HepG2 (cell line): ENCODE data around the gene CLIC6. TPM values are rescaled to one million over a fixed set of nuclear protein-coding genes. Genes with fewer than 3 reads are reported as not detected.

ENCODE experiments used
- EZH2 ChIP-seq: conservative IDR thresholded peaks from 2 replicates; pipeline ENCODE4 v1.6.1; 2012; ENCODE audit warnings: mild to moderate bottlenecking, low read depth, low read length, moderate library complexity
- GABPB1 ChIP-seq: IDR thresholded peaks from 2 replicates; pipeline ENCODE4 v1.6.1; 2016; ENCODE audit warnings: mild to moderate bottlenecking, missing genetic modification reagents, moderate library complexity, missing compliant biosample characterization
- HBP1 ChIP-seq: IDR thresholded peaks from 2 replicates; pipeline ENCODE4 v1.6.1; 2016; ENCODE audit warnings: low read depth, control low read depth
- IKZF4 ChIP-seq: sonication (generic); formaldehyde crosslinking; IDR thresholded peaks from 2 replicates; pipeline ENCODE4 v1.5.1; 2020; ENCODE audit warnings: borderline replicate concordance, mild to moderate bottlenecking, low read depth, missing genetic modification reagents; ENCODE audit errors: not compliant biosample characterization
- KDM5B ChIP-seq: sonication (generic); formaldehyde crosslinking; IDR thresholded peaks from 2 replicates; pipeline ENCODE4 v1.4.0; 2020; ENCODE audit warnings: missing genetic modification reagents, mild to moderate bottlenecking, borderline replicate concordance
- NFYB ChIP-seq: sonication (generic); formaldehyde crosslinking; IDR thresholded peaks from 2 replicates; pipeline ENCODE4 v1.4.0; 2020; ENCODE audit warnings: missing genetic modification reagents
- RFXAP ChIP-seq: sonication (generic); formaldehyde crosslinking; IDR thresholded peaks from 2 replicates; pipeline ENCODE4 v1.4.0; 2020; ENCODE audit warnings: missing genetic modification reagents, borderline replicate concordance
- SYNCRIP ChIP-seq: fragments of 200-400 bp; formaldehyde crosslinking; IDR thresholded peaks from 2 replicates; pipeline ENCODE4 v1.6.1; 2018; ENCODE audit warnings: mild to moderate bottlenecking, low read depth, low read length; ENCODE audit not compliant: insufficient read depth
- THAP11 ChIP-seq: IDR thresholded peaks from 2 replicates; pipeline ENCODE4 v1.6.1; 2016; ENCODE audit warnings: missing biosample characterization, missing genetic modification reagents
- ZFP36 ChIP-seq: fragments of 150-350 bp; IDR thresholded peaks from 2 replicates; pipeline ENCODE4 v1.6.1; 2018; ENCODE audit warnings: borderline replicate concordance, low read length, low read depth; ENCODE audit not compliant: partially characterized antibody
- ZNF235 ChIP-seq: sonication (generic); formaldehyde crosslinking; IDR thresholded peaks from 2 replicates; pipeline ENCODE4 v1.8.1; 2023; ENCODE audit warnings: mild to moderate bottlenecking, missing genetic modification reagents, borderline replicate concordance
- ZNF256 ChIP-seq: sonication (generic); formaldehyde crosslinking; conservative IDR thresholded peaks from 2 replicates; pipeline ENCODE4 v1.4.0; 2020; ENCODE audit warnings: missing genetic modification reagents
- ZNF687 ChIP-seq: sonication (generic); formaldehyde crosslinking; IDR thresholded peaks from 2 replicates; pipeline ENCODE4 v1.5.1; 2020; ENCODE audit warnings: mild to moderate bottlenecking, missing genetic modification reagents, moderate library complexity
- ZNF777 ChIP-seq: sonication (generic); formaldehyde crosslinking; IDR thresholded peaks from 2 replicates; pipeline ENCODE4 v1.4.0; 2020; ENCODE audit warnings: missing genetic modification reagents
- polyA plus RNA-seq, 8 experiments: library from polyadenylated mRNA; depleted of rRNA in 3 of 8; stranded (reverse) in 7 of 8; unstranded in 1 of 8; fragments of >200 nt; fragmentation: Illumina TruSeq in 4 of 8; extraction: Trizol in 4 of 8; gene quantifications; 2 replicates each; pipeline versions ENCODE4 v1.2.1 to v1.2.3, GENCODE V29; 2011 to 2016; ENCODE audit warnings: low read depth in 4 of 8, missing spikeins in 1 of 8, mixed read lengths in 1 of 8; ENCODE audit not compliant: insufficient read depth in 1 of 8
- total RNA-seq, 5 experiments: library from RNA; depleted of rRNA; stranded (reverse); fragments of >200 nt; fragmentation: Illumina TruSeq; extraction: Trizol; gene quantifications; 2 replicates each; pipeline ENCODE4 v1.2.3, GENCODE V29; 2016; ENCODE audit warnings: low read depth in 1 of 5
- TF ChIP-seq, protein P1 (sequence below): sonication (generic); formaldehyde crosslinking; IDR thresholded peaks from 2 replicates; pipeline ENCODE4 v1.5.0; 2020; ENCODE audit warnings: missing genetic modification reagents, mild to moderate bottlenecking, borderline replicate concordance
- TF ChIP-seq, protein P2 (sequence below): sonication (generic); formaldehyde crosslinking; IDR thresholded peaks from 2 replicates; pipeline ENCODE4 v1.4.0; 2020; ENCODE audit warnings: missing genetic modification reagents
- TF ChIP-seq, protein P3 (sequence below): IDR thresholded peaks from 2 replicates; pipeline ENCODE4 v1.6.1; 2016; ENCODE audit warnings: control low read depth

CLIC6 gene
- total and polyA plus RNA-seq, 2 of the 13 experiments (the other 11 are each of a cell fraction or from before 2014, with no cell fraction given) = not detected

DNA sequence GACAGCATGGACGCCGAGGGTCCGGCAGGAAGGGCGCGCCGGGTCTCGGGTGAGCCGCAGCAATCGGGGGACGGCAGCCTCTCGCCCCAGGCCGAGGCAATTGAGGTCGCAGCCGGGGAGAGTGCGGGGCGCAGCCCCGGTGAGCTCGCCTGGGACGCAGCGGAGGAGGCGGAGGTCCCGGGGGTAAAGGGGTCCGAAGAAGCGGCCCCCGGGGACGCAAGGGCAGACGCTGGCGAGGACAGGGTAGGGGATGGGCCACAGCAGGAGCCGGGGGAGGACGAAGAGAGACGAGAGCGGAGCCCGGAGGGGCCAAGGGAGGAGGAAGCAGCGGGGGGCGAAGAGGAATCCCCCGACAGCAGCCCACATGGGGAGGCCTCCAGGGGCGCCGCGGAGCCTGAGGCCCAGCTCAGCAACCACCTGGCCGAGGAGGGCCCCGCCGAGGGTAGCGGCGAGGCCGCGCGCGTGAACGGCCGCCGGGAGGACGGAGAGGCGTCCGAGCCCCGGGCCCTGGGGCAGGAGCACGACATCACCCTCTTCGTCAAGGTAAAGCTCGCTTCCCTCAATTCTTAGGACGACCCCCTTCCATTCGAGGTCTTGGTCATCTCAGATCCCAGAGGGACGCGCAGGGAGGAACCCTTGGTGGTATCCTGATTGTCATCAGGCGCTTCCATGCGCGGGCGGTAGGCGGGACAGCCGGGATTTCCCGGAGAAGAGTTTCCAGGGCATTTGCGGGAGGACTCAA is 1.6 kb downstream of the CLIC6 start (continued):
- TF ChIP-seq, protein P1, sequence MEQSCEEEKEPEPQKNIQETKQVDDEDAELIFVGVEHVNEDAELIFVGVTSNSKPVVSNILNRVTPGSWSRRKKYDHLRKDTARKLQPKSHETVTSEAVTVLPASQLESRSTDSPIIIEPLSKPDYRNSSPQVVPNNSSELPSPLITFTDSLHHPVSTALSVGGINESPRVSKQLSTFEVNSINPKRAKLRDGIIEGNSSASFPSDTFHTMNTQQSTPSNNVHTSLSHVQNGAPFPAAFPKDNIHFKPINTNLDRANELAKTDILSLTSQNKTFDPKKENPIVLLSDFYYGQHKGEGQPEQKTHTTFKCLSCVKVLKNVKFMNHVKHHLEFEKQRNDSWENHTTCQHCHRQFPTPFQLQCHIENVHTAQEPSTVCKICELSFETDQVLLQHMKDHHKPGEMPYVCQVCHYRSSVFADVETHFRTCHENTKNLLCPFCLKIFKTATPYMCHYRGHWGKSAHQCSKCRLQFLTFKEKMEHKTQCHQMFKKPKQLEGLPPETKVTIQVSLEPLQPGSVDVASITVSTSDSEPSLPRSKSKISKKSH (CRISPR knock-in tag) = no peak
- TF ChIP-seq HBP1 (CRISPR knock-in tag) (no peak), ZNF235 (CRISPR knock-in tag) (no peak), RFXAP (CRISPR knock-in tag) (no peak), ZNF777 (CRISPR knock-in tag) (peak; percentile 48; the same call in 1 of the 2 replicates), NFYB (no peak), THAP11 (CRISPR knock-in tag) (no peak), SYNCRIP (no peak), EZH2 (peak; percentile 57; the same call in 1 of the 2 replicates), ZNF256 (CRISPR knock-in tag) (no peak), ZFP36 (no peak), GABPB1 (peak; percentile 15; the same call in 1 of the 2 replicates), ZNF687 (CRISPR knock-in tag) (peak; percentile 32; the same call in 1 of the 2 replicates), KDM5B (peak; percentile 29; the same call in 1 of the 2 replicates), IKZF4 (CRISPR knock-in tag) (no peak)
- TF ChIP-seq, protein P2, sequence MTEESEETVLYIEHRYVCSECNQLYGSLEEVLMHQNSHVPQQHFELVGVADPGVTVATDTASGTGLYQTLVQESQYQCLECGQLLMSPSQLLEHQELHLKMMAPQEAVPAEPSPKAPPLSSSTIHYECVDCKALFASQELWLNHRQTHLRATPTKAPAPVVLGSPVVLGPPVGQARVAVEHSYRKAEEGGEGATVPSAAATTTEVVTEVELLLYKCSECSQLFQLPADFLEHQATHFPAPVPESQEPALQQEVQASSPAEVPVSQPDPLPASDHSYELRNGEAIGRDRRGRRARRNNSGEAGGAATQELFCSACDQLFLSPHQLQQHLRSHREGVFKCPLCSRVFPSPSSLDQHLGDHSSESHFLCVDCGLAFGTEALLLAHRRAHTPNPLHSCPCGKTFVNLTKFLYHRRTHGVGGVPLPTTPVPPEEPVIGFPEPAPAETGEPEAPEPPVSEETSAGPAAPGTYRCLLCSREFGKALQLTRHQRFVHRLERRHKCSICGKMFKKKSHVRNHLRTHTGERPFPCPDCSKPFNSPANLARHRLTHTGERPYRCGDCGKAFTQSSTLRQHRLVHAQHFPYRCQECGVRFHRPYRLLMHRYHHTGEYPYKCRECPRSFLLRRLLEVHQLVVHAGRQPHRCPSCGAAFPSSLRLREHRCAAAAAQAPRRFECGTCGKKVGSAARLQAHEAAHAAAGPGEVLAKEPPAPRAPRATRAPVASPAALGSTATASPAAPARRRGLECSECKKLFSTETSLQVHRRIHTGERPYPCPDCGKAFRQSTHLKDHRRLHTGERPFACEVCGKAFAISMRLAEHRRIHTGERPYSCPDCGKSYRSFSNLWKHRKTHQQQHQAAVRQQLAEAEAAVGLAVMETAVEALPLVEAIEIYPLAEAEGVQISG = no peak
- TF ChIP-seq, protein P3, sequence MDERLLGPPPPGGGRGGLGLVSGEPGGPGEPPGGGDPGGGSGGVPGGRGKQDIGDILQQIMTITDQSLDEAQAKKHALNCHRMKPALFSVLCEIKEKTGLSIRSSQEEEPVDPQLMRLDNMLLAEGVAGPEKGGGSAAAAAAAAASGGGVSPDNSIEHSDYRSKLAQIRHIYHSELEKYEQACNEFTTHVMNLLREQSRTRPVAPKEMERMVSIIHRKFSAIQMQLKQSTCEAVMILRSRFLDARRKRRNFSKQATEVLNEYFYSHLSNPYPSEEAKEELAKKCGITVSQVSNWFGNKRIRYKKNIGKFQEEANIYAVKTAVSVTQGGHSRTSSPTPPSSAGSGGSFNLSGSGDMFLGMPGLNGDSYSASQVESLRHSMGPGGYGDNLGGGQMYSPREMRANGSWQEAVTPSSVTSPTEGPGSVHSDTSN (CRISPR knock-in tag) = no peak
